Thymus (tissue), 11 donors: ENCODE results near the gene RUNX2. TPM values are rescaled to one million over a fixed set of nuclear protein-coding genes. Genes with fewer than 3 reads are reported as not detected.

Experiments used
- DNase-seq, 9 donors: peaks; one replicate each; pipeline ENCODE4 v3.0.0-alpha.2; 2013; ENCODE audit warnings: low spot score in 9 of 9, low read depth in 6 of 9, missing footprints in 1 of 9
- H3K27ac ChIP-seq, 2 donors: one replicate each; pipeline ENCODE4 v1.5.1; 2013; ENCODE audit warnings: control low read depth in 1 of 2, low read depth in 1 of 2, low read length in 1 of 2, mild to moderate bottlenecking in 1 of 2, moderate library complexity in 1 of 2
- H3K27me3 ChIP-seq, 2 donors: one replicate each; pipeline ENCODE4 v1.5.1; 2013; ENCODE audit warnings: low read length in 1 of 2; ENCODE audit not compliant: control insufficient read depth in 2 of 2, insufficient read depth in 1 of 2
- H3K36me3 ChIP-seq, 2 donors: one replicate each; pipeline ENCODE4 v1.5.1; 2013; ENCODE audit warnings: low read length in 1 of 2, mild to moderate bottlenecking in 1 of 2, moderate library complexity in 1 of 2; ENCODE audit not compliant: control insufficient read depth in 2 of 2, insufficient read depth in 2 of 2
- H3K4me1 ChIP-seq, 2 donors: one replicate each; pipeline ENCODE4 v1.5.1; 2013; ENCODE audit warnings: low read length in 2 of 2; ENCODE audit not compliant: control insufficient read depth in 2 of 2, insufficient read depth in 2 of 2
- H3K4me3 ChIP-seq, 2 donors: one replicate each; pipeline ENCODE4 v1.5.1; 2013; ENCODE audit warnings: low read length in 2 of 2, control low read depth in 1 of 2, mild to moderate bottlenecking in 1 of 2
- H3K9me3 ChIP-seq, 2 donors: one replicate each; pipeline ENCODE4 v1.5.1; 2013; ENCODE audit warnings: low read length in 1 of 2, mild to moderate bottlenecking in 1 of 2; ENCODE audit not compliant: control insufficient read depth in 2 of 2, insufficient read depth in 1 of 2
- WGBS: extraction: QIAGEN DNeasy Blood & Tissue Kit; methylation state at CpG from one replicate; pipeline ENCODE4 v1.1.7; 2013; 5-methylcytosine and 5-hydroxymethylcytosine counted together
- polyA plus RNA-seq: library from polyadenylated mRNA; stranded (reverse); fragments of 200-250 nt; gene quantifications from one replicate; pipeline ENCODE4 v1.2.3, GENCODE V29; 2013
- total RNA-seq: library from RNA; stranded (reverse); fragments of 120-200 nt; gene quantifications from one replicate; pipeline ENCODE4 v1.2.4, GENCODE V29; 2013
- donor health status: healthy.

The RUNX2 gene
- total and polyA plus RNA-seq, 2 donors, result 3.7 to 7.1 TPM

- no peaks in the 10 kb centered on the region for H3K36me3 ChIP-seq
- H3K4me1 ChIP-seq, result peaks cover 0 to 16% of the 10 kb centered on the region in 2 donors
- H3K27ac ChIP-seq, result peak overlapping the region in 1 of 2 donors; percentile 71
- H3K27me3 ChIP-seq, result no peaks in the 10 kb centered on the region
- no peaks in the 10 kb centered on the region for H3K9me3 ChIP-seq
- H3K4me3 ChIP-seq, result no peak overlapping the region
- no peak for DNase-seq
- WGBS, result 95% methylated on average over 3 of the region's 3 CpGs
Measured at GRCh38 chr6:45637056-45637455, 308.9 kb downstream of the RUNX2 start.

GRCh38 chr6:45637611-45638257 lies 309.6 kb downstream of the RUNX2 start:
- DNase-seq, result peak in 4 of 9 donors; percentile 12 to 45 (median 14)
- no peaks in the 10 kb centered on the region for H3K36me3 ChIP-seq
- H3K27me3 ChIP-seq, result no peaks in the 10 kb centered on the region
- peaks cover 0 to 16% of the 10 kb centered on the region in 2 donors for H3K4me1 ChIP-seq
- peak overlapping the region in 1 of 2 donors; percentile 71 for H3K27ac ChIP-seq
- WGBS, result 75% methylated on average over 7 of the region's 7 CpGs
- H3K4me3 ChIP-seq, result no peak overlapping the region
- no peaks in the 10 kb centered on the region for H3K9me3 ChIP-seq

- peaks cover 0 to 16% of the 10 kb centered on the region in 2 donors for H3K4me1 ChIP-seq
- H3K9me3 ChIP-seq, result peaks cover 0 to 9% of the 10 kb centered on the region in 2 donors
- no peak overlapping the region for H3K4me3 ChIP-seq
- H3K36me3 ChIP-seq, result no peaks in the 10 kb centered on the region
- 96% methylated on average over 2 of the region's 2 CpGs for WGBS
- DNase-seq, result no peak
- H3K27me3 ChIP-seq, result no peaks in the 10 kb centered on the region
- H3K27ac ChIP-seq, result no peak overlapping the region
Measured at GRCh38 chr6:45640081-45640491, 312.0 kb downstream of the RUNX2 start.

DNA sequence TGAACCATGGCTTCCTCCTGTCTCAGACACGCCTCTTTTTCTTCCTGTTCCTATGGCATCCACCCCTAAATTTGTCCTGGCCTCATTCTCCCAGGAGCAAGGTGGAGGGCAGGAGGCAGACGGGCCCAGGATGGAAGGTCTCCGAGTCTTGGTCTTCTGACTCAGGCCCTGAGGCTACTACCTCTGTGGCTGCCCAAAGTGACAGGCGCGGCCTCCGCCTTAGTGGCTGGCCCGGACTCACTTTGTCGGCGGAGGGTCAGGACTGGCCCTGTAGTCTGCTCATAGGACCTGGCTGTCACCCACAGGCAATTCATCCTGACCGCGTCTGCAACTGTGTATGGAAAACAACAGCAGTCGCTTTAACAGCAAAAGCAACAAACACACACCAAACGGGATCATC lies 312.7 kb downstream of the RUNX2 start:
- DNase-seq, result no peak
- Histone ChIP-seq H3K9me3 (peaks cover 0 to 9% of the 10 kb centered on the region in 2 donors), H3K4me1 (peaks cover 0 to 16% of the 10 kb centered on the region in 2 donors), H3K4me3 (no peak overlapping the region), H3K36me3 (no peaks in the 10 kb centered on the region), H3K27ac (no peak overlapping the region), H3K27me3 (no peaks in the 10 kb centered on the region)
- WGBS, result 98% methylated on average over 13 of the region's 13 CpGs

- DNase-seq, result no peak
- Histone ChIP-seq H3K27me3 (no peaks in the 10 kb centered on the region), H3K9me3 (peaks cover 0 to 9% of the 10 kb centered on the region in 2 donors), H3K36me3 (no peaks in the 10 kb centered on the region), H3K27ac (no peak overlapping the region), H3K4me1 (peaks cover under 1 to 11% of the 10 kb centered on the region in 2 donors), H3K4me3 (no peak overlapping the region)
- WGBS, result 97% methylated on average over 20 of the region's 20 CpGs
Measured at GRCh38 chr6:45642331-45643125, 314.4 kb downstream of the RUNX2 start.

DNA sequence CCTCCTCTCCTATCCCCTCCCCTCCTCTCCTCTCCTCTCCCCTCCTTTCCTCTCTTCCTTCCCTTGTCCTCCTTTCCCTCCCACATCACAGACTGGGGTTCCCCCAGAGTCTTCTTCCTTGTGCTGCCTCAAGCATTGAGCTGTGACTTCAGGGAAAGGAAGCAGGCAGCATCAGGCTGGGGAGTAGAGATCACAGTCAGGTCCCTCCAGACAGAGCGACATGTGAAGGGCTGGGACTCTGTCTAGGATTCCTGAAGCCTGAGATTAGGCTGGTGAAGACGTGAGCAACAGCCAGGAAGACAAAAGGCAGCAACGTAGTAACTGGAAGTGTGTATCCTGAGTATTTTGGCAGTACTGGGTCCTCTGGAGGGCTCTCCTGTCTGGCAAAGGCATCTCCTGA lies 315.0 kb downstream of the RUNX2 start:
- Histone ChIP-seq H3K36me3 (no peaks in the 10 kb centered on the region), H3K4me1 (peaks cover 2 to 8% of the 10 kb centered on the region in 2 donors), H3K27ac (no peak overlapping the region), H3K9me3 (peaks cover 0 to 9% of the 10 kb centered on the region in 2 donors), H3K27me3 (no peaks in the 10 kb centered on the region), H3K4me3 (no peak overlapping the region)
- DNase-seq, result no peak
- WGBS, result 90% methylated on average over 3 of the region's 3 CpGs

DNA sequence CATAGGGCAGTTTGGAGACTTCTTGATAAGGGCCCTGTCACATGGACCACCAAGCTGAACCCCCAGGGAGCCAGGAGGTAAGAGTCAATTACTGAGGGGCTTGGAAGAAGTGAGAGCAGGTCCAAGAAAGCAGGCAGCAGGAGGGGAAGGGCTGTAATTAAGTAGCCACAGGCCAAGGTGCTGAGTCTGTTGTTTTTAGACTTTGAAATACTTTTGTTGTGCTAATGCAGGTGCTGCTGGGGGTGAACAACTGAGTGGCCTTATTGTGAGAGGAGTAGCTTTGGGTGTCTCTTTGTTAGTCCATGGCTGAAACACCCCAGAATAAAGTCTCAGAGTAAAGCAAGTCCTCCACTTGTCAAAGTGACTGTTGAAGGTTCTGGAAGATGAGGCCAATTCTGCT lies 316.6 kb downstream of the RUNX2 start:
- Histone ChIP-seq H3K4me1 (peaks cover 2 to 6% of the 10 kb centered on the region in 2 donors), H3K27me3 (no peaks in the 10 kb centered on the region), H3K4me3 (no peak overlapping the region), H3K27ac (no peak overlapping the region), H3K9me3 (peaks cover 0 to 9% of the 10 kb centered on the region in 2 donors), H3K36me3 (no peaks in the 10 kb centered on the region)
- DNase-seq, result no peak

DNA sequence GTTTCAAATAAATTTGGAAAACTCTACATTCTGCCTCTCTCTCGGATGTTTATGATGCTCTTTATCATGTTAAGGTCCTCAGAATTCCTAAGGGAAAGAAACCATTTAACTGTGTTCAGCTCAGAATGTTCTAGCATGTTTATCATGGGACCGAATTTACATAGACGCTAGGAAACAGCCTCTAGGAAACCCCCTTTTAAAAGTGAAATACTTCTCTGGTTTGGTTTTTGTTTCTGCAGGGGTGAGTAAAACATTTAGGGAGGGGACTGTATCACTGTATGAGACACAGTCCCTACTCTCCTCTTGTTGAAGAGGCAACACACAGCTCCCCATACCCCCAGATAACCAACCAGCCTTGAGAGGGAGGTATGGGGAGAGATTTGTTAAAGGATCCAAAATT lies 317.2 kb downstream of the RUNX2 start:
- DNase-seq, result no peak
- peaks cover 0 to 9% of the 10 kb centered on the region in 2 donors for H3K9me3 ChIP-seq
- H3K4me3 ChIP-seq, result no peak overlapping the region
- H3K4me1 ChIP-seq, result peaks cover 2 to 6% of the 10 kb centered on the region in 2 donors
- H3K27me3 ChIP-seq, result no peaks in the 10 kb centered on the region
- H3K27ac ChIP-seq, result no peak overlapping the region
- no peaks in the 10 kb centered on the region for H3K36me3 ChIP-seq
- 95% methylated on average over 3 of the region's 3 CpGs for WGBS
